Measurements from ENCODE around the gene FMN1.

FMN1 gene

DNA sequence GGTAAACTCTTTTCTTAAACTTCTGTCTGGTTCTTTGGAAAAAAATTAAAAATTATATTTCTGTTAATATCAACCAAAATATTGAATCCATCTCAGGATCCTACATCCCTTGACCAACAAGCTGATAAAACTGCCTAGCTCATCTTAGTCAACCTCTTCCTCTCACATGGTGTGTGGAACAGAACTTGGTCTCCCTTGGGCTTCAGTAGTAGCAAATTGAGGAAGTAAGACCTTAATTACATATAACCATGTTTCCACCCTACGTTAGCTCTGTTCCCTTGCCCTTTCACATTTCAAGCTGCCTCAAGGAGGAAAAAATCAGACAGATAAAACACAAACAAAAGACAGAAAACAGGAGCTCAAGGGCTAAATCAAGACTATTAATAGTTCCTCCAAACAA is 360.4 kb downstream of the FMN1 start:
- TF ChIP-seq, protein P1, sequence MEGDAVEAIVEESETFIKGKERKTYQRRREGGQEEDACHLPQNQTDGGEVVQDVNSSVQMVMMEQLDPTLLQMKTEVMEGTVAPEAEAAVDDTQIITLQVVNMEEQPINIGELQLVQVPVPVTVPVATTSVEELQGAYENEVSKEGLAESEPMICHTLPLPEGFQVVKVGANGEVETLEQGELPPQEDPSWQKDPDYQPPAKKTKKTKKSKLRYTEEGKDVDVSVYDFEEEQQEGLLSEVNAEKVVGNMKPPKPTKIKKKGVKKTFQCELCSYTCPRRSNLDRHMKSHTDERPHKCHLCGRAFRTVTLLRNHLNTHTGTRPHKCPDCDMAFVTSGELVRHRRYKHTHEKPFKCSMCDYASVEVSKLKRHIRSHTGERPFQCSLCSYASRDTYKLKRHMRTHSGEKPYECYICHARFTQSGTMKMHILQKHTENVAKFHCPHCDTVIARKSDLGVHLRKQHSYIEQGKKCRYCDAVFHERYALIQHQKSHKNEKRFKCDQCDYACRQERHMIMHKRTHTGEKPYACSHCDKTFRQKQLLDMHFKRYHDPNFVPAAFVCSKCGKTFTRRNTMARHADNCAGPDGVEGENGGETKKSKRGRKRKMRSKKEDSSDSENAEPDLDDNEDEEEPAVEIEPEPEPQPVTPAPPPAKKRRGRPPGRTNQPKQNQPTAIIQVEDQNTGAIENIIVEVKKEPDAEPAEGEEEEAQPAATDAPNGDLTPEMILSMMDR (IDR thresholded peaks at IDR 0.05; ENCODE audit: low read depth, low read length, missing control alignments): no peak
- H3K4me3 ChIP-seq (replicated peaks; ENCODE audit: low read depth, low read length): no peak overlapping the region
- no peak for DNase-seq (ENCODE audit: extremely low read depth, low read depth)

DNA sequence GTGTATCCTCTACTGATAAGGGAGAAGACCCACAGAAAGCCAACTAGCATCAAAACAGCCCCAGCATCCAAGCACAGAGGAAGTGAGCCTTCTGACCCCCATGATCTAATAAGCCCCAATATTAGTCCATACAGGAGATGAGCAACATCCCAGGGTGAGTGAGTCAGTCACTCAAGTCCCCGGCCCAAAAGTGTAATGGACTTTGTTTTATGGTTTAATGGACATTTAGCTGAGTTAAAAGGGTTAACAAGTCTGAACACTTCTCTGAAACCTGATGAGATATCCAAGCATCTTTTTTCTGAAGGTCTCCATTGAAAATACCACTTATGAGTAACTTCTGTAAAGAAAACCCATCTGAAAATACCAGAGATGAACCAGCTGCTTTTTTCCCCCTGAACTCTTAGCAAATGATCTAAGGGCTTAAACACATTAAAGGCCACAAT is 361.1 kb downstream of the FMN1 start:
- no peak overlapping the region for H3K4me3 ChIP-seq (replicated peaks; ENCODE audit: low read depth, low read length)
- TF ChIP-seq, protein P1 (IDR thresholded peaks at IDR 0.05; ENCODE audit: low read depth, low read length, missing control alignments): no peak
- no peak for DNase-seq (ENCODE audit: extremely low read depth, low read depth)

DNA sequence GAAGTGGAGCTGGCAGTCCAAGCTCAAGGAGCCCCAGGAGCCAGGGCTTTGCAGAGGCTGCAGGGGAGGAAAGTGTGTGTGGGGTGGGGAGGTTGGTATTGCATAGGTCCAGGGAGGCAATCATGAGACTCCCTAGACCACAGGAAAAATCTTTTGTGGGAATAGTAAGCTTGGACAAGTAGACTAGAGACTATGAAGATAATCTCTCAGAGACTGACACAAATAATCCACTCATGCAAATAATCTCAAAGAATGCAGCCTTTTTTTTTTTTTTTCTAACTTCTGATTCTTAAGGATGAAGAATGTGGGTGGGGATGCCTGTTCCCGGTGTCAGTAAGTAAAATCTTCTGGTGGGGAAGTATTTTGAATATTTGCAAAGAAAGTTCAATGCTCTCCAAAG is 363.0 kb downstream of the FMN1 start:
- TF ChIP-seq, protein P1 (IDR thresholded peaks at IDR 0.05; ENCODE audit: low read depth, low read length, missing control alignments): no peak
- no peak overlapping the region for H3K4me3 ChIP-seq (replicated peaks; ENCODE audit: low read depth, low read length)
- no peak for DNase-seq (ENCODE audit: extremely low read depth, low read depth)

DNA sequence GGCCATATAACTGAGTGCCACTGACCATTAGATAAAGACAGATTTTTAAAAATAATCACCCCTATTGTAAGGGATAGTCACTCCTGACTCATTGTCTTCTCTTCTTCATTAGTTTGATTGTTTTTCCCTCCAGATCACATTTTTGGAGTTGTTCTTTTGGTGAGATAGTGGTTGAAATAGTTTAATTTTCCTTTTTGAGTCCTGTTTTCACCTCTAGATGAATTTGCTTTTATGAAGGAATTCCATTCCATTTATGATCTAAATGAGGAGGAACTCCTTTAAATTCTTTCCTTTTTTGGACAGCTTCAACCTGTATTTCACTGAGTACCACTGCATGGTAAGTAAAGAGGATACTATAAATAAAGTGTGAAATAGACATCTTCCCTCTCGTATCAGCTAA is 364.3 kb downstream of the FMN1 start:
- TF ChIP-seq, protein P1 (IDR thresholded peaks at IDR 0.05; ENCODE audit: low read depth, low read length, missing control alignments): no peak
- no peak for DNase-seq (ENCODE audit: extremely low read depth, low read depth)
- no peak overlapping the region for H3K4me3 ChIP-seq (replicated peaks; ENCODE audit: low read depth, low read length)

DNA sequence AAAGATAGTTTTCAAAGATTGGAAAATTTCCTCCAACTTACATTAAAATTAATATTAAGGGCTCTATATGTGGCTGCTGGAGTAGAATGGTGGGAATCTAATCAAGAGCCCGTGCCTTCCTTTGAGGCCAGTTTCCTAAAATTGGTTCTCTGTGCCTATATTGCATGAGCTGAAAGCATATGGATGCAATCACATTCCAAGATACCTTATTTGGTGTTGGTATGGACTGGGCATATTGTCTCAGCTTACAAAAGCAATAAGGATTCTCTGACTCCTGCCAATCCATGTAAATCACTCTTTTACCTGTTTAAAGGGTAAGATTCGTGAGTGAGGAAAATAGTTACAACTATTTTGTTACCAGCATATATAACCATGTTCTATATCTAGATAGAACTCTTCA is 365.1 kb downstream of the FMN1 start:
- no peak overlapping the region for H3K4me3 ChIP-seq (replicated peaks; ENCODE audit: low read depth, low read length)
- TF ChIP-seq, protein P1 (IDR thresholded peaks at IDR 0.05; ENCODE audit: low read depth, low read length, missing control alignments): no peak
- DNase-seq (ENCODE audit: extremely low read depth, low read depth): no peak

DNA sequence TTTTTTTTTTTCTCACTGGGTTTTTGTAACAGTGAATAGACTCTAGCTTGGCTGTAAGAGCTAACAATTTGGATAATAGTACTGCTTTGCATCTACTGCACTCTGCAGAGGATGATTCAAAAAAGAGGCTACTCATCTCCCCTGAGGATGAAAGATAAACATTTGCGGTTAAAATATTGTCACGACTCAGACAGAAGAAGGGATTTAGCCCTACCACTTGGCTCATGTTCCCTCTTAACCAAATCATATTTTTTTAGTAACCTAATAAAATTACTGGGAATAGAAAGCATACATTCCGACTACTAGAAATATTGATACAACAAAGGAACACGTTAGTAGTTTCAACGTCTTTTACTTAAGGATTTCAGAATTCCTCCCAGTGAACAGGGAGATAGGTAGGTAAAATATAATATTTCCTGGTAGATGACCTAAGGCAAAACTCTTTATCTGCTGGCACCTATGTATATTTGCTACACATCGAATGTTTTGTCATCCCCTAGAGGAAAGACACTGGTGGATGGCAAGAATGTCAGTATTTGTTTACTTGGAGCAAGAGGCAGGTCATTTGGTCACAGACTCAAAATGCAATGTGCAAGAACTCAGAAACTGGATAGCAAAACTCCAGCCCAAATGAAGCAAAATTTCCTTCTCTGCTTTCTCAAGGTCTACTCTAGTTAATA is 365.9 kb downstream of the FMN1 start:
- TF ChIP-seq, protein P1 (IDR thresholded peaks at IDR 0.05; ENCODE audit: low read depth, low read length, missing control alignments): no peak
- H3K4me3 ChIP-seq (replicated peaks; ENCODE audit: low read depth, low read length): no peak overlapping the region
- DNase-seq (ENCODE audit: extremely low read depth, low read depth): no peak

DNA sequence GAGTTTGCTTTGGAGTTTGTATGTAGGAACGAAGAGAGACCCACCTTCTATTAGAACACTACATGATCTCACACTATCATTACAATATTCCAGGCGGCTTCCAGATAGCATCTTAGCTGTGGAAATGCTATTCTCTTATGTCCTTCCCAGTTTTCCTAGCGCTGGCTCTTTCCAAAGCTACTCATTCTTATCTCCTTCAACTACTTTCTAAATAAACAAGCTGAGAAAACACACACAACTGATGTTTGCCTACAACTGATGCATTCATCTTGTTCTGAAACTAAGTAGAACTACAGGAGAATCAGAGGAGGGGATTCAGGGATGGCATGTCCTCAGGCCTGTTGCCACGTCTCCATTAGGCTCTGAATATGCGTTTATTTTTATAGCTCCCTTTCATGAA is 367.8 kb downstream of the FMN1 start:
- TF ChIP-seq, protein P1 (IDR thresholded peaks at IDR 0.05; ENCODE audit: low read depth, low read length, missing control alignments): no peak
- no peak overlapping the region for H3K4me3 ChIP-seq (replicated peaks; ENCODE audit: low read depth, low read length)
- no peak for DNase-seq (ENCODE audit: extremely low read depth, low read depth)
